Dendritic cell treated with granulocyte-macrophage colony-stimulating factor and Interleukin-4, amounts not matched to agents 40 ng/mL and 50 ng/mL, for 4 days (primary cell): ENCODE measurements around the gene POLR2E.
"Not testable (repeated sequence)": the region's sequence is repeated elsewhere in the genome, so short reads cannot be mapped to it uniquely, and the experiment has no call there.

Source experiments
- H3K27ac Mint-ChIP-seq: one replicate; pipeline ENCODE4 v1.8.0; 2022; ENCODE audit warnings: mild to moderate bottlenecking, mixed read lengths
- H3K27me3 Mint-ChIP-seq: one replicate; pipeline ENCODE4 v1.8.0; 2022; ENCODE audit warnings: mild to moderate bottlenecking, mixed read lengths
- H3K36me3 Mint-ChIP-seq: one replicate; pipeline ENCODE4 v1.8.0; 2022; ENCODE audit warnings: low read depth, mixed read lengths
- H3K4me1 Mint-ChIP-seq: one replicate; pipeline ENCODE4 v1.8.0; 2022; ENCODE audit warnings: low read depth, mixed read lengths
- H3K4me3 Mint-ChIP-seq: one replicate; pipeline ENCODE4 v1.8.0; 2022; ENCODE audit warnings: mild to moderate bottlenecking, moderate library complexity, mixed read lengths
- H3K9me3 Mint-ChIP-seq: one replicate; pipeline ENCODE4 v1.8.0; 2022; ENCODE audit warnings: mixed read lengths
- intact Hi-C: fragments of 100-400 bp; cut with micrococcal nuclease; formaldehyde crosslinking; loops from one replicate; pipeline ENCODE4 v1.15.0; 2022

Gene POLR2E

GRCh38 chr19:1131718-1132551 is 36.8 kb upstream of the POLR2E start:
- H3K4me3 Mint-ChIP-seq, result peak overlapping the region; percentile 88
- peak overlapping the region; percentile 89 for H3K27ac Mint-ChIP-seq
- no peaks in the 10 kb centered on the region for H3K27me3 Mint-ChIP-seq
- intact Hi-C loops, result loop anchor here (5.0 kb wide), 1 partner anchor 40 kb away; the partner anchor contains the start of gene SBNO2
- no peaks in the 10 kb centered on the region for H3K9me3 Mint-ChIP-seq
- H3K4me1 Mint-ChIP-seq, result peaks cover 78% of the 10 kb centered on the region
- peaks cover 81% of the 10 kb centered on the region for H3K36me3 Mint-ChIP-seq

- H3K36me3 Mint-ChIP-seq, result peaks cover 79% of the 10 kb centered on the region
- intact Hi-C loops, result loop anchor here (5.0 kb wide), 1 partner anchor 41 kb away; the partner anchor contains the start of gene SBNO2
- H3K27ac Mint-ChIP-seq, result peak overlapping the region; percentile 89
- H3K4me3 Mint-ChIP-seq, result peak overlapping the region; percentile 88
- peaks cover 80% of the 10 kb centered on the region for H3K4me1 Mint-ChIP-seq
- H3K9me3 Mint-ChIP-seq, result no peaks in the 10 kb centered on the region
- H3K27me3 Mint-ChIP-seq, result no peaks in the 10 kb centered on the region
These were observed 35.9 kb upstream of the POLR2E start for GRCh38 chr19:1130771-1131717.

- intact Hi-C loops, result no loop called here
- Mint-ChIP-seq H3K27me3 (no peaks in the 10 kb centered on the region), H3K9me3 (no peaks in the 10 kb centered on the region), H3K36me3 (peaks cover 81% of the 10 kb centered on the region), H3K27ac (peak overlapping the region; percentile 89), H3K4me3 (peak overlapping the region; percentile 28), H3K4me1 (peaks cover 83% of the 10 kb centered on the region)
These were observed 34.4 kb upstream of the POLR2E start for GRCh38 chr19:1129535-1129934.

GRCh38 chr19:1129084-1129483 is 33.9 kb upstream of the POLR2E start:
- Mint-ChIP-seq H3K4me1 (peaks cover 83% of the 10 kb centered on the region), H3K27ac (peak overlapping the region; percentile 89), H3K36me3 (peaks cover 81% of the 10 kb centered on the region)
- H3K27me3 Mint-ChIP-seq, intact Hi-C loops, H3K9me3 Mint-ChIP-seq, H3K4me3 Mint-ChIP-seq: not testable (repeated sequence)

- Mint-ChIP-seq H3K27ac (peak overlapping the region; percentile 88), H3K36me3 (peaks cover 83% of the 10 kb centered on the region), H3K4me1 (peaks cover 83% of the 10 kb centered on the region), H3K27me3 (no peaks in the 10 kb centered on the region), H3K4me3 (no peak overlapping the region), H3K9me3 (no peaks in the 10 kb centered on the region)
- intact Hi-C loops, result no loop called here
These were observed 32.9 kb upstream of the POLR2E start for GRCh38 chr19:1128106-1128505.

- Mint-ChIP-seq H3K4me3 (peak overlapping the region; percentile 46), H3K9me3 (no peaks in the 10 kb centered on the region), H3K4me1 (peaks cover 85% of the 10 kb centered on the region), H3K36me3 (peaks cover 92% of the 10 kb centered on the region), H3K27ac (peak overlapping the region; percentile 88), H3K27me3 (no peaks in the 10 kb centered on the region)
- intact Hi-C loops, result no loop called here
These were observed 32.0 kb upstream of the POLR2E start for GRCh38 chr19:1126984-1127760.

- intact Hi-C loops, result no loop called here
- H3K4me1 Mint-ChIP-seq, result peaks cover 78% of the 10 kb centered on the region
- H3K36me3 Mint-ChIP-seq, result peaks cover 94% of the 10 kb centered on the region
- H3K27me3 Mint-ChIP-seq, result no peaks in the 10 kb centered on the region
- H3K27ac Mint-ChIP-seq, result peak overlapping the region; percentile 88
- no peaks in the 10 kb centered on the region for H3K9me3 Mint-ChIP-seq
- H3K4me3 Mint-ChIP-seq, result no peak overlapping the region
These were observed 30.7 kb upstream of the POLR2E start for GRCh38 chr19:1125601-1126467.

GRCh38 chr19:1123885-1124677 is 28.9 kb upstream of the POLR2E start:
- peak overlapping the region; percentile 88 for H3K27ac Mint-ChIP-seq
- H3K4me1 Mint-ChIP-seq, result peaks cover 60% of the 10 kb centered on the region
- H3K36me3 Mint-ChIP-seq, result peaks cover 94% of the 10 kb centered on the region
- no peaks in the 10 kb centered on the region for H3K9me3 Mint-ChIP-seq
- H3K27me3 Mint-ChIP-seq, result no peaks in the 10 kb centered on the region
- intact Hi-C loops, result no loop called here
- peak overlapping the region; percentile 39 for H3K4me3 Mint-ChIP-seq

- H3K27me3 Mint-ChIP-seq, result no peaks in the 10 kb centered on the region
- H3K4me3 Mint-ChIP-seq, result no peak overlapping the region
- intact Hi-C loops, result no loop called here
- peaks cover 63% of the 10 kb centered on the region for H3K4me1 Mint-ChIP-seq
- peak overlapping the region; percentile 88 for H3K27ac Mint-ChIP-seq
- H3K9me3 Mint-ChIP-seq, result no peaks in the 10 kb centered on the region
- H3K36me3 Mint-ChIP-seq, result peaks cover 97% of the 10 kb centered on the region
These were observed 28.2 kb upstream of the POLR2E start for GRCh38 chr19:1123381-1123780.

GRCh38 chr19:1122972-1123363 is 27.8 kb upstream of the POLR2E start:
- intact Hi-C loops, result no loop called here
- Mint-ChIP-seq H3K36me3 (peaks cover 98% of the 10 kb centered on the region), H3K4me3 (no peak overlapping the region), H3K4me1 (peaks cover 63% of the 10 kb centered on the region), H3K9me3 (no peaks in the 10 kb centered on the region), H3K27me3 (no peaks in the 10 kb centered on the region), H3K27ac (peak overlapping the region; percentile 88)

GRCh38 chr19:1122021-1122971 is 27.1 kb upstream of the POLR2E start:
- Mint-ChIP-seq H3K4me3 (no peak overlapping the region), H3K36me3 (peaks cover 98% of the 10 kb centered on the region), H3K27me3 (no peaks in the 10 kb centered on the region), H3K4me1 (peaks cover 56% of the 10 kb centered on the region), H3K9me3 (no peaks in the 10 kb centered on the region), H3K27ac (peak overlapping the region; percentile 88)
- intact Hi-C loops, result no loop called here
